NK-92 (cell line): ENCODE results near the gene CASP12.

Experiments
- DNase-seq: peaks from one replicate; lab custom pipeline; 2025; ENCODE audit not compliant: unreplicated experiment; lab: John Stamatoyannopoulos, UW

The CASP12 gene

GRCh38 chr11:104892723-104893511, 5.3 kb downstream of the CASP12 start:
- no peak for DNase-seq

GRCh38 chr11:104891135-104891534, 7.1 kb downstream of the CASP12 start:
- no peak for DNase-seq

- DNase-seq, result no peak
Observed at GRCh38 chr11:104883342-104883741, 14.9 kb downstream of the CASP12 start.

DNA sequence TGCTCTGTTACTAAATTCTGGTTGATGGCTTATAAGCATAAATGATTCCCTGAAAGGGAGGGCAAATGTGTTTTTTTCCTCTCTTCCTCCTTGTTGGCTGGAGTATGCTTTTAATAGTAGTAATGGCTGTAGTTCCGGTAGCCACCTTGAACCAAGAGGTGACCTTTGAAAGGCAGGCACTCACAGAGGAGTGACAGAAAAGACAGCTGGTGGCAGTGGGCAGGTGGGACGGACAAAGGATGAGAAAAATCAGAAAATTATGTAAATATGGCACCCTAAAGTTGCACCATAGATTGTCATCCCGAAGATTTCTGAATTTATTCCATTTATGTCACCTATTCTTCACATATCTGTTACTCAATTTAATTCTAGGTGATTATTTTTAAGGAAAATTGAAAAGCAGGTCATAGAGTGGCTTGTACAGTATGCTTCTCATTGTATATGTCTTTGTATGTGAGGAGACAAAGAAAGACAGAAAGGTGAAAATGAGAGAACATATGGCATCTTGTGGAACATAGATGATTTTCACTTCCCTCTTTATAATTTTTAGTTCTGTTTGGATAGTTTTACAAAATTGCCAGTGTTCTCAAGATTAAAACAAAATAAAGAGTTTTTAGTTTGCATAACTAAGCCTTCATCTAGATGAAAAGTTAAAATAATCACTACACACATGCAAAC, 17.0 kb downstream of the CASP12 start:
- DNase-seq, result no peak

DNA sequence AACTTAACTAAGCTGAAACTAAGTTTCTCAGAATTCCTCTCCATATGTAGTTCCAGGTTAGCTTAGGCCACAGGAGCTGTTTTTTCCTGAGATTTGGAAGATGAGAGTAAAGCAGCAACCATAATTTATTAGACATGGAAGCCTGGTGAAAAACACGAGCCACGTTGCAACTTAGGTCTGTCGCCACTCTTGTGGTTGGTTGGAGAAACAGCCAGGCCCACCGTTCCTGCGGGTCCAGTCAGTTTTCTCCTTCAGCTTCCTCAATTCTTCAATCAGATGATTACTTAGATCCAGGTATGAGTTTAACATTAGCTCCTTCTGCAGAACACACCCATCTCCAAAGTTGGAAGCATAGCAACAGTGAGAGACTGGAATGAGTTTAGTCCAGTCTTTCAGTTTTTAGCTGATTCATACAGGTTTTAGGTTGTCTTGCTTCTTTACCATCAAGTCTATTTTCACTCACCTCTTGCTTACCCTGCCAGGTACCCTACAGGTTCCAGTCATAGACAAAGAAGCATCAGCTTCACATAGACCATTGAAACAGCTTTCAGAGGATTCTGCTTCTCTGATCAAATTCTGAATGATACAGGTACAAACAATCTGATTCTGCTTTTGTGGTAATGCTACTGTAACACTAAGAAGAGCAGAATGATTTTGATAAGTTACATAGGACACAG, 18.6 kb downstream of the CASP12 start:
- no peak for DNase-seq

GRCh38 chr11:104876861-104877431, 21.3 kb downstream of the CASP12 start:
- no peak for DNase-seq

GRCh38 chr11:104876324-104876723, 21.9 kb downstream of the CASP12 start:
- DNase-seq, result no peak

- DNase-seq, result no peak
Observed at GRCh38 chr11:104873252-104873651, 25.0 kb downstream of the CASP12 start.

GRCh38 chr11:104872393-104872792, 25.9 kb downstream of the CASP12 start:
- DNase-seq, result no peak

DNA sequence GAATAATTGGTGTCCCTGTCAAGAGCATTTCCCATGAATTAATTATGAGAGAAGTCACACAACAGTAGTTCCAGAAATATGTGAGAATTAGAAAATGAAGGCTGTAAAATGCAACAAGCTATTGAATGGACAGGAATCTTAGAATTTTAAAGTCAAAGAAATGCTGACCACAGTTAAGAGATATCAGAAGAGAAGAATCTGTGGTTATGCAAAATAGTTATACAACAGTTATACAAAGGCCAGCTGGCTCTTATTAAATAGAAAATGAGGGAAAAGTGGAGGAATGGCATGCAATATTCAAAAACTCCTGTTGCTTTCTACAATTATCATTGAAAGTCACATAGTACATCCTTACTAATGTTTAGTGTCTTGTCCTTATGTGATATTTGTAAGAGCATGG, 27.4 kb downstream of the CASP12 start:
- no peak for DNase-seq

DNA sequence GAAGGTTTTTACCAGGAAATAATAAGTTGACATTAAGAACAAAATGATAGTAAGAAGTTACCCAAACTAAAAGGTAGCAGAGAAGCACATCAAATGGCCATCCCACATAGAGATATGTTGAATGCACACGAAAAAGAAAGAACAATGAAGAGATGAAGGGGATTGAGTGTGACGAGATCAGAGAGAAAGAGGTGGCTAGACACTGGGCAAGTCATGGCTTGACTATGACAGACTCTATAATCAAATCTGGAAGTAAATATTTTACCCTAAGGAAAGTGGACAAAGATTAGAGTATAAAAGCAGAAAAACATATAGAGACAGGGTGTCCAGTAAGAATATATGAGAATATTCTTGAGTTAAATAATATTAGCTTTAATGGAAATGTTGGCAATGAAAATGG, 31.4 kb downstream of the CASP12 start:
- no peak for DNase-seq

DNA sequence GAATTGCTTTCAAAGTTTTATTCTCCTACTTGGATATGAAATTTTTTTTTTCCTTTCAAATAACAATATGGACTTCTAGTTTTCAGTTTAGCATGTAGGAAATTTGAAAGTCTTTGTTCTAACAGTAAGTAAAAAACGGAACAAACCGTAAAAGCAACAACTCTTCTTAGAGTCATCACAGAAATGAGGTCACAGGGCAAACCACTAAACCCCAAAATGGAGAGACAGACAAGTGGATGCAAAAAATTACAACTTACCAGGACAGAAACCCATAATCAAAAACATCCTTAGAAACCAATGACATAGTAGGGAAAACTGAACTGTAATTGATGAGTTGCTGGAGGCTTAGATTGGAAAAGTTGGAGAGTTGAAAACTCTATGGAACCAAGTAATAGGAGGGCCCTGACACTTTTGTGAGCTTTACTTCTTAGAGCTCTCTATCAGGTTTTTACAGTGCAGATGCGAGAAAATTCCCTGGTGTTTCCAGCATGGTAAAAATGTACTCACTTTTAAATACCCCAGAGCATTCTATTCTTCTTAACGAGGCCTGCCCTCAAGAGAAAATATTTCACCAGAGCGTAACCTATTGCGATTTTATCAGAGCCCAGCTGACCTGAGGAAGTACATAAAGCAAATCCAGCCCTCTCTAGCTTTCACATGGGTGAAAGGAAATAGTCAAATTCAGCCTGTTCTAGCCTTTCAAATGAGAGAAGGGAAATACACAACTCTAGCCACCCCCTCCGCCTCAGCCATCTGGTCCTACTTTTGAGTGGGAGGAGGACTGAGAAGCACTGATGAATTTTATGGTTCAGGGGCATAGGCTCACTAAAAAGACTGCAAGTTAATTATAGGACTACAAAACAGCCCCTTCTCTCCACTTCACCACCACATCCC, 39.1 kb downstream of the CASP12 start:
- DNase-seq, result no peak

DNA sequence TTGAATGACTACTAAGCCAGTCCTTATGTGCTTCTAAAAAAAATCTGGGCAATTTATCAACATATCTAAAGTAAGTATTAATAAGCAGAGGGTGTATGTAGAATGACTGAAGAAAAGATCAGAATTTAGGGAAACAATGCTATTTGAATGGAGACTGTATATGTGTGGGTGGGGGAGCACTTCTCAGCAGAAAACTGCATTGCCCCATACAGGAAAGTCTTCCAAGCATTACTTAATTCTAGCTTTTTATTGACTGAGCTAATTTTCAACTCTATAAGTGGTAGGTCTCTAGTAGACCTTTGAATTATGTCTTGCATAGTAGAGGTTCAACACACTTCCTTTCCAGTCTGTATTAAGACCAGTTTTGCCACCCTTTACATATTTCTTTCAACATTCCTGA, 41.7 kb downstream of the CASP12 start:
- DNase-seq, result no peak

GRCh38 chr11:104855965-104856364, 42.3 kb downstream of the CASP12 start:
- no peak for DNase-seq

- no peak for DNase-seq
Observed at GRCh38 chr11:104853276-104853675, 45.0 kb downstream of the CASP12 start.

- no peak for DNase-seq
Observed at GRCh38 chr11:104852811-104853210, 45.4 kb downstream of the CASP12 start.

DNA sequence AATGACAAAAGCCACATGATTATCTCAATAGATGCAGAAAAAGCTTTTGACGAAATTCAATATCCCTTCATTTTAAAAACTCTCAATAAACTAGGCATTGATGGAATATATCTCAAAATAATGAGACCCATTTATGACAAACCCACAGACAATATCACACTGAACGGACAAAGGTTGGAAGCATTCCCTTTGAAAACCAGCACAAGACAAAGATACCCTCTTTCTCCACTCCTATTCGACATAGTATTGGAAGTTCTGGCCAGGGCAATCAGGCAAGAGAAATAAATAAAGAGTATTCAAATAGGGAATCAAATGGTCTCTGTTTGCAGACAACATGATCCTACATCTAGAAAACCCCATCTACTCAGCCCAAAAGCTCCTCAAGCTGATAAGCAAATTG, 52.0 kb downstream of the CASP12 start:
- no peak for DNase-seq

- no peak for DNase-seq
Observed at GRCh38 chr11:104844451-104844850, 53.8 kb downstream of the CASP12 start.

DNA sequence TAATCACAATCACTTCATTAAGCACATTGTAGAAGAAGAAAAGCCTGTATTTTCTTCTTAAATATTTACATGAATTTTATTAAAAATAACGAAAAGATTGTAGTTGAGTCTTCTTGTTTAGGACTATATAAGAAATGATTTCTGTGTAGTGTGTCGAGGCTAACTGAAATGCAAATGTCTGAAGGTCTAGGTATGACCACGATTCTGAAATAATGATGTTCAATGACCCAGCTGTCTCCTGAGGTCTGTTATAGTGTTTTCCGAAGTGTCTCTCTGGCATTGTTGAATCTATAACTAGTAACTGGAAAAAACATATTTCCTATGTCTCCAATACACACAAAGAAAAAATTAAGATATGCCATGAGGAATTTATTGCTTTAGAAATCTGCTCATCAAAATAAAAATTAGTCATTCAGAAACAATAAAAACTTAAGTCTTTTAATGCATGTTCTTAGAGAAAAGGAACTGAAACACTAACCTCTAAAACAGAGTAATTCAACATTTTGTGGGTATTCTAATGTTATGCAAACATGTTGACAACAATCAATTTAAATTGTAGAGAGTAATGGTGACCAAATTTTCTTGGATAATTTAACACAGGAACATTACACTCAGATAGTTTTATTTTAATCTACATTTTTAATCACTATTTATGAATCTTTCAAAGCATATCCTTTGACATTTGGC, 55.0 kb downstream of the CASP12 start:
- DNase-seq, result no peak

DNA sequence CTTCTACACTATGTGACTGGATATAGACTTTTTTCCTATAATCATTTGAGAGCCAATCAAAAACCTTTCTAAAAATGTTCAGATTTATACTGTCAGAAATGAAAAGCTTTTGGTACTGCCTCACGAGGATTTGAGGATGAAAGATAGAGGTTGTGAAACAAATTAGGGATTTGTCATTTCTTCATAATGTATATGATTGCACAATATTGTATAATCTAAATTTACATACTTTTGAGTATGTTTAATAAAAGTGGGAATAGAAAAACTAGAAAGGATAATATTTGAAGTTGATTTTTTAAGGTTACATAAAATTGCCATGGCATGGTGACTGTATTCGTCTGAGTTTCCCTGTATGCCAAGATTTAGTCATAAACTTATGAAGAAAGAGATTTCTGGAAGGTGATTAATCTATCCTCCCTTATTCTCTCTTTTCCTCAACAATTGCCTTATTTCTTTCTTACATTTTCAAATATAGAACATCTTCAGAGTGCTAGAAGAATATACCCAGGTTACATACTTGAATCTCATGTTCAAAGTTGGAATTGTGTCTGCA, 56.2 kb downstream of the CASP12 start:
- DNase-seq, result no peak
